T follicular helper cell (primary cell): ENCODE results near the gene RNU5B-1.

Experiments
- DNase-seq: peaks from one replicate; pipeline ENCODE4 v3.0.0-alpha.2; 2020; ENCODE audit warnings: low read depth

RNU5B-1 gene

GRCh38 chr15:65328506-65329287, 24.2 kb downstream of the RNU5B-1 start:
- no peak for DNase-seq

GRCh38 chr15:65329288-65329983, 25.0 kb downstream of the RNU5B-1 start:
- no peak for DNase-seq

DNA sequence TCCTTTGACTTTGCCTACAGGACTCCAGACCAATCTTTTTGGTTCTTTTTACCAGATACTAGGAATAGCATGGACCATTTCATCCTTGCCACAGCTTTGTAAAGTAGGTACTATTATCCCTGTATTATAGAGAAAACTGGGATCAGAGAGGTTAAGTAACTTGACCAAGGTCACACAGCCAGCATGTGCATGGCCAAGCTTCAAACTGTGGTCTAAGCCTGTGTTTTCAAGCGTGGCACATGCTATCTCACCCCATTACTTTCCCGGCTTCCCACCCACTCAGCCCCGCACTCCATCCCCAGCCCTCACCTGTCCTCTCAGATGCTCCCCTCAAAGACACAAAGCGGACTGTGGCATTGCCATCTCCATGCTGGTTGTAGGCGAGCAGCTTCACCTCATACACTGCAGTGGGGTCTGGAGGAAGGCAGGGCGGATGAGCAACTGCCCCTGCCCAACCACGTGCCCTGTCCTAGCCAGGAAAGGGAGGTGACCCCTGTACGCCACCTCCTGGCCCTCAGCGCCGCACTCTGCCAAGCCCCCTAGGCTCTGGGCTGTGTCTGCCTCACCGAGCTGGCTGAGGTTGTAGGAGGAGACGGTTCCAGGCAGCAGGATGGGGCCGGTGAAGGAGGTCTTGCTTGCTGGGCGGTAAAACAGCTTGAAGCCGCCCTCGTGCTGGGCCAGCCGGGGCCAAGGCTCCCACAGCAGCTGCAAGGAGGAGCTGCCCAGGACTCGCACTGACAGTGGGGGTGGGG, 25.7 kb downstream of the RNU5B-1 start:
- DNase-seq = no peak

DNA sequence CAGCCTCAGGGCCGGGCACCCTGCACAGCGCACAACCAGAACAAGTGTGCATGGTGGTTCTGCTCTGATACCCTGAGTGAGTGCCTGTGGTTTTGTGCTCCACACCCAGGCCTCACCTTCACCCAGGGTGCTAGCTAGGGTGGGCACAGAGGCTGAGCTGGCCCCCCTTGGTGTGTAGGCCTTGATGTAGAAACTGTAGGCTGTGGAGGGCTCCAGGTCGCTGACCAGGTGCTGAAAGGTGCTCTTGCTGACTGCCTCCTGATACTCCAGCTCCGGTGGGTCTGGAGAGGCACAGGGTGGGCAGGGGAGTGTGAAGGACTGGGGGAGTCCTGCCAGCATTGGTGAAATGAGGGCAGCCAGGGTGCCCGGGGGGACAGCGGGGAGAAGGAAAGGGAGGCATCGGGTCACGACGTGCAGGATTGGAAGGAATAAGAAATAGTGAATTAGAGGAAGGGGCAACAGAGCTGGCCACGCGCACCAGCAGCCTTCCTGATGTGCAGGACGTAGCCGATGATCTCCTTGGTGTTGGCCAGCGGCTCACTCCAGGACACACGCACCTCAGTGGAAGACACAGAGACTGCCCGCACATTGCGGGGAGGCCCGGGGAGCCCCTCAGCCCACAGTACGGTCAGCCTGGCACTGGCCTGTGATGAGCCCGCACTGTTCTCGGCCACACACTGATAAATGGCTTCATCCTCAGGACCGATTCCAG, 26.6 kb downstream of the RNU5B-1 start:
- DNase-seq = no peak

DNA sequence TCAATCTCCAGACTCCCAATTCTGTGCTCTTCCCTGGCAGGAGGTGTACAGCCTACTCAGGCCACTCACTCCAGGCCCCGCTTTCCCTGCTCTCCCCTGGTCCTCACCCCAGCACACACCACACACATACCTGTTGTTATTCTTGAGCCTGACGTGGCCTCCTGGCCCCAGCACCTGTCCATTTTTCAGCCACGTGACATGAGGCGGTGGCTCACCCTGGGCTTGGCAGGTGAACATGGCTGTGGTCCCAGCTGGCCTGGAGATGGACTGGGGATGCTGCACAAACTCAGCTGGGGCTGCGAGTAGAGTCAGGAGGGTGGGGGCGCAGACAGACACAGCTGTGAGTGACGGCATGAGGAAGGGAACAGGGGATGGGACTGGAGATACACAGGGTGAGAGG, 27.3 kb downstream of the RNU5B-1 start:
- no peak for DNase-seq

- DNase-seq = no peak
These were observed 28.1 kb downstream of the RNU5B-1 start for GRCh38 chr15:65332391-65333147.

DNA sequence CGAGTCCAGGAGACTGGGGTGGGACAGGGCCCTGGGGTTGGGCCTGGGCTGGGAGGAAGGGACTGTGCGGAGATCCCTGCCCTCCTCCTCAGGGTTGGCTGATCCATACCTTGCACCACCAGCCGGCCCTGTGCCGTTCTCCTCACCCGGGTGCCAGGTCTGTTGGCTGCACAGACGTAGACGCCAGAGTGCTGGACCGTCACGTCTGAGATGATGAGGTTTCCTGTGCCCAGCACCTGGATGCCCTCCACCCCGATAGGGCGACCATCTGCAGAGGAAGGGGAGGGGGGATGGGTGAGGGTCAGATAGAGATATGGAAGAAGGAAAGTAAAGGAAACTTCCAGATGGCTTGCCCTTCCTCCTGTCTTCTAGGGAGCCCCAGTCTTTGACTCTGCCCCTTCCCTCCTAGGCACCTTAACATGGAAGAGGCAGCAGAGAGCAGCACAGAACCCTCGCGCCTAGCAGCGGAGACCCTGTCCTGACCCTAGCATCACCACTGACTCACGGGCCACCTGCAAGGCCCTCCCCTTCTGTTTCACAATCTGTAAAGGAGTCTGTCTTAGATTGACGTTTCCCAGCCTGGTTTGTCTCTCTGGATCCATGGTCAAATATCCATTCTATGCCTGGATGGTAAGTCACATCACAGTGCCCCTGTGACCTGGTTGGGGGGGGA, 28.8 kb downstream of the RNU5B-1 start:
- no peak for DNase-seq

DNA sequence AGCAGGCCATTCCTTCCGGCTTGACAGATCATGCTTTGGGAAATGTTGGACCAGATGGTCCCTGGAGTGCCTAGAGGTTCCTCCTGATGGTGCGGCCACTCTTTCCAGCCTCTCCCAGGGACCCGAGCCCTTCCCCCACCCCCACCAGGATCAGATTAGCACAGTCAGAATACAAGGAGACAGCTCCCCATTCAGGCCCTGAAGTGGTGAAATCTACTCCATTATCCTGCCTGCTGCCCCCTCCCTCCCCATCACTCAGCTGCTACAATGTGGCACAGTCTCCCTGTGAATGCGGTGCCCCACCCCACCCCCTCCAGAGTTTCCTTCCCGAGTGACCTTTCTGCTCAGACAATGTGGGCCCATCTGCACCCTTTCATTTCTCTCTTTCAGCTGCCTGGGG, 29.4 kb downstream of the RNU5B-1 start:
- no peak for DNase-seq

DNA sequence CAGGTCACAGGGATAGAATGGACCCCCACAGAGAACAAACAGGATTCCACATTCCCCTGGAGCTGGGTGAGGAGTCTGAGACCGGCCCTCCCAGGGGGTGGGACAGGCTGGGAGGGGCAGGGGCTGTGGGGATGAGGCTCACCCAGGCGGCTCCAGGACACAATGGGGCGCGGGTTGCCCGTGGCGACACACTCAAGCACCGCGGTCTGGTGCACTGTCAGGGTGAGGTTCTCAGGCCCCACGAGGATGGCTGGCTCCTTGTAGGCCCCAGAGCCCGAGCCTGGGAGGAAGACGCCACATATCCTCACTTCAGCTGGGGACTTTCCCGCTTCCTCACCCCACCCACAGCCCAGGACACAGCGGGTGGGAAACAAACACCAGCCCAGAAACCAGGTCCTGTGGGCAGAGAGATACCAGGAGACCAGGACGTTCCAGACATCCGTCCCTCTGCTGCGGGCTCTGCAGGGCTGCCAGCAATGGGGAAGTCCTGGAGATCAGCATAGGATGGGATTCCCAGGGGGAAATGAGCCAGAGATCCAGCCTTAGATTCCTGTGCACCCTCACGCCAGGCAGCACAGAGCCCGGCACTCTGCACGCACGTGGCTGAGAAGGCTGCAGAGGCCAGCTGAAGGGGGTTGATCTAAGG, 30.2 kb downstream of the RNU5B-1 start:
- no peak for DNase-seq

DNA sequence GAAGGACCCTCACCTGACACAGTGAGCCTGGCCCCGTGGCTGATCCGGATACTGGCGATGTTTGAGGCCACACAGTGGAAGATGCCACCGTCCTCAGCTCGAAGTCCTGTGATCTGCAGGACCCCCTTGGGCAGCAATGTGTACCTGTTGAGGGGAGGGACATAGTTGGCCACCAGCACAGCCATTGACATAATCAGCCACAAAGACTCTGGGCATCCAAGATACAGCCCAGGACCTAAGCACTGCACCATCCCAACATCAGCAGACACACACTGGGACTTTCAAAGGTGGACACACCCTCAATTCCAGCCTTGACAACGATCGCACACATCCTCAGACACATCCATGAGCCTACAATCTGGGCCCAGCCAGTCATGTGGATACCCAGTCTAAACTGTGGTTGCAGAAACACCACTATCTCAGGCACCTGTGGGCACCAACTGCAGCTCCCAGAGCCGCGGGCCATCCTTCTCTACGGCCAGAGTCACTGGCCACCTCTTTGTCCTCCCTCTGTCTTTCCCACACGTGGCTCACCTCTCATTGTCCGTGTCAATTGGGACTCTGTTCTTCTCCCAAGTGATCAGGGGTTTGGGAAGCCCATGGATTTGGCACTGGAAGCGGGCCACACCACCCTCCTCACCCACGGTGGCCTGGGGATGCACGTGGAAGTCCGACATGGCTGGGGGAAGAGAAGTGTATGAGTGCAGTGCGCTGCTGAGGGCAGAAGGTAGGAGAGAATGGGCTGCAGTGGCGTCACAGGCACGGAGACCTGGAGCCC, 31.0 kb downstream of the RNU5B-1 start:
- no peak for DNase-seq

DNA sequence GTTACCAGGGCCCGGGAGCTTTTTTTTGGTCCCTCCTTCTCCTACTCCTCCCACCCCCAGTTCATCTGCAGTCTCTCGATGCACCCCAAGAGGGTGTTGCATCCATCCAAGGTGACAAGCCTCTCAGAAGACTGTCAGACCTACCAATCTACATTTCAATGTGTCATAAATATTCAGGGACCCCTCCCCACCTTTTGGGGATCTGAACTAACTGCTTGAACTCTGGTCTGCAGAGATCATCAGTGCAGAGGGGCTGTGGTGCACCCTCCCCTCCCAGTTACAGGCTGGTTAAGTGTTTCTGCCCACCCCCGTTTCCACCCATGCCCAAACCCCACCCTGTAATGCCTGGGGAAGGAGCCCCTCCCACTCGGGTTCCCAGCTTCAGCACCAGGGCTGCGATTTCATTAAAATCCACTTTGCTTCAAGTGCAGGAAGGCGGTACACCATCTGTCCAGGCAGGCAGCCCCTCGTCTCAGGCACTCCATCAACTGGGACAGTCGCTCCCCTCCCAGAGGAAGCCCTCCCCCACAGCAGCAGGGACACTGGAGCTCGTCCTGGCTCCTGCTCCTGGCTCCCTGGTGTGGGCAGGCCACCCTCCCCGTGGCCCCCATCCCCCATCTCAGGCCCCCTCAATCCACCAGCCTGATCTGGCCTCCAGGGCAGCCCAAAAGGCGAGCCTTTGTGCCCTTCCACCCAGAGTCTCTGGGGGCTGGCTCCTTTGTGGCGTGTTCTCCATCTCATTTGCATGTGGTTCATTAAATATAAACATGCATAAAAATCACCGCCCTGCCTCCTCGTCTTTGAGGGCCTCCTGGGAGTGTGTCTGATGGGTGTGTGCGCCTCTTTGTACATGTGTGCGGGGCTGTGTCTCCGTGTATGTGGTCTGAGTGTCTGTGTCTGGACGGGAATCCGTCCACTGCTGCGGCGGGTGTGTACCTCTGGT, 32.3 kb downstream of the RNU5B-1 start:
- DNase-seq = no peak

- DNase-seq = no peak
These were observed 33.1 kb downstream of the RNU5B-1 start for GRCh38 chr15:65337436-65338070.

GRCh38 chr15:65338366-65338765, 33.9 kb downstream of the RNU5B-1 start:
- no peak for DNase-seq

- no peak for DNase-seq
These were observed 34.3 kb downstream of the RNU5B-1 start for GRCh38 chr15:65338823-65339222.

GRCh38 chr15:65339416-65339815, 34.9 kb downstream of the RNU5B-1 start:
- DNase-seq = no peak

DNA sequence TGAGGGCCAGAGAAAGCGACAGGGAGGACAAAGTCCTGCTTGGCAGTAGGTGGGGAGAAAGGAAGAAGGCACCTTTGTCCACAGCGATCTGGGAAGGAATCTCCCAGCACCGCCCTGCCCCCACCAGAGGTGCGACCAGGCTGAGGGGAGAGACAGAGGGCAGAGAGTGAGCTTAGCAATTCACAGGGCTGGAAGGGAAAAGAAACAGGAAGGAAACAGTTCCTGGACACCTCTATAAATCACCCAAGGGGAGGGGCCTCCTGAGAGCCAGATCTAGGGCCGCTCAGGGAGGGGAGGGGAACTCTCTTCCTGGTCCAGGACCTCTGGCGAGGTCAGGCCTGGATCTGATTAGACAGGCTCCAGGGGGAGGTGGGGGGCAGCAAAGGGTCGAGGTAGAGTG, 35.4 kb downstream of the RNU5B-1 start:
- DNase-seq = no peak

DNA sequence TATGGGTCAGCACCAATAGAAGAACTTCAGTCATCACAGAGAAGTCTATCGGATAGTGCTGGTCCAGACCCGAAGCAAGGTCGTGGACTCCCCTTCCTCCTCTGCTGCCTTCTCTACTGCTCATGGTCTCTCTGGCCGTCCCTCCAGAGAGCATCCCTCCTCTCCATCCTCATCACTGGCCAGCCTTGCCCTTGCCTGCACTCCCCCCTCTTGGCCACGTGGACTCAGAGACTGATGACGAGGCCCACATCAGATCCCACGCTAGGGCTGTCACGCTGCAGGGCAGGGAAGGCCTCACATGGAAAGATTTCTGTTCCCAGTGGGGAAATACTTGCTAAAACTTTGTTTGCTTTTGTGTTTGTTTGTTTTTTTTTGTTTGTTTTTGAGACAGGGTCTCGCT, 38.0 kb downstream of the RNU5B-1 start:
- no peak for DNase-seq
